HepG2 (cell line): Measurements from ENCODE around the gene RABGAP1. TPM values are rescaled to one million over a fixed set of nuclear protein-coding genes. Genes with fewer than 3 reads are reported as not detected.

Experiments used
- LBX2 ChIP-seq: sonication (generic); formaldehyde crosslinking; IDR thresholded peaks from 2 replicates; pipeline ENCODE4 v1.5.0; 2020; ENCODE audit warnings: missing genetic modification reagents, mild to moderate bottlenecking, borderline replicate concordance
- RARG ChIP-seq: sonication (generic); formaldehyde crosslinking; IDR thresholded peaks from 2 replicates; pipeline ENCODE4 v1.4.0; 2020; ENCODE audit warnings: low read depth, mild to moderate bottlenecking, missing genetic modification reagents
- SATB2 ChIP-seq: sonication (generic); formaldehyde crosslinking; IDR thresholded peaks from 2 replicates; pipeline ENCODE4 v1.5.0; 2020; ENCODE audit warnings: missing genetic modification reagents
- SOX13 ChIP-seq, 3 experiments: fragments of 450-650 bp in 1 of 3; sonication (generic) in 1 of 3; formaldehyde crosslinking in 1 of 3; IDR thresholded peaks in 2 of 3; conservative IDR thresholded peaks in 1 of 3; 2 replicates each; pipeline versions ENCODE4 v1.5.0 to v1.6.1; 2016 to 2020; ENCODE audit warnings: antibody characterized with exemption in 1 of 3, mild to moderate bottlenecking in 1 of 3, missing compliant biosample characterization in 1 of 3, missing genetic modification reagents in 1 of 3, moderate library complexity in 1 of 3
- SRSF1 ChIP-seq: fragments of 200-400 bp; formaldehyde crosslinking; optimal IDR thresholded peaks from 2 replicates; pipeline ENCODE3; 2017; ENCODE audit warnings: mild to moderate bottlenecking, low read depth, low read length, moderate library complexity
- STAT5B ChIP-seq: sonication (generic); formaldehyde crosslinking; IDR thresholded peaks from 2 replicates; pipeline ENCODE4 v1.4.0; 2020; ENCODE audit warnings: missing genetic modification reagents
- TGIF2 ChIP-seq: IDR thresholded peaks from 2 replicates; pipeline ENCODE4 v1.6.1; 2016; ENCODE audit warnings: control low read depth, missing compliant biosample characterization
- ZNF552 ChIP-seq: sonication (generic); formaldehyde crosslinking; IDR thresholded peaks from 2 replicates; pipeline ENCODE4 v1.9.0; 2022; ENCODE audit warnings: missing genetic modification reagents, mild to moderate bottlenecking, borderline replicate concordance
- ZNF589 ChIP-seq: sonication (generic); formaldehyde crosslinking; conservative IDR thresholded peaks from 2 replicates; pipeline ENCODE4 v1.8.0; 2022; ENCODE audit warnings: mild to moderate bottlenecking, moderate library complexity, missing genetic modification reagents
- ZNF761 ChIP-seq: sonication (generic); formaldehyde crosslinking; conservative IDR thresholded peaks from 2 replicates; pipeline ENCODE4 v1.4.0; 2020; ENCODE audit warnings: mild to moderate bottlenecking, missing genetic modification reagents
- ZNF781 ChIP-seq: sonication (generic); formaldehyde crosslinking; IDR thresholded peaks from 2 replicates; pipeline ENCODE4 v1.5.1; 2020; ENCODE audit warnings: borderline replicate concordance, mild to moderate bottlenecking, missing genetic modification reagents; ENCODE audit errors: not compliant biosample characterization
- polyA plus RNA-seq, 8 experiments: library from polyadenylated mRNA; depleted of rRNA in 3 of 8; stranded (reverse) in 7 of 8; unstranded in 1 of 8; fragments of >200 nt; fragmentation: Illumina TruSeq in 4 of 8; extraction: Trizol in 4 of 8; gene quantifications; 2 replicates each; pipeline versions ENCODE4 v1.2.1 to v1.2.3, GENCODE V29; 2011 to 2016; ENCODE audit warnings: low read depth in 4 of 8, missing spikeins in 1 of 8, mixed read lengths in 1 of 8; ENCODE audit not compliant: insufficient read depth in 1 of 8
- total RNA-seq, 5 experiments: library from RNA; depleted of rRNA; stranded (reverse); fragments of >200 nt; fragmentation: Illumina TruSeq; extraction: Trizol; gene quantifications; 2 replicates each; pipeline ENCODE4 v1.2.3, GENCODE V29; 2016; ENCODE audit warnings: low read depth in 1 of 5
- TF ChIP-seq, protein P1 (sequence below): sonication (generic); formaldehyde crosslinking; IDR thresholded peaks from 2 replicates; pipeline ENCODE4 v1.5.0; 2020; ENCODE audit warnings: mild to moderate bottlenecking, missing genetic modification reagents, borderline replicate concordance
- TF ChIP-seq, protein P2 (sequence below): sonication (generic); formaldehyde crosslinking; IDR thresholded peaks from 2 replicates; pipeline ENCODE4 v1.4.0; 2020; ENCODE audit warnings: low read depth, missing genetic modification reagents
- TF ChIP-seq, protein P3 (sequence below): sonication (generic); formaldehyde crosslinking; IDR thresholded peaks from 2 replicates; pipeline ENCODE4 v1.4.0; 2020; ENCODE audit warnings: missing genetic modification reagents

The RABGAP1 gene
- total and polyA plus RNA-seq, 2 of the 13 experiments (the other 11 are each of a cell fraction or from before 2014, with no cell fraction given) = 19.1 to 19.3 TPM

- TF ChIP-seq, protein P1, sequence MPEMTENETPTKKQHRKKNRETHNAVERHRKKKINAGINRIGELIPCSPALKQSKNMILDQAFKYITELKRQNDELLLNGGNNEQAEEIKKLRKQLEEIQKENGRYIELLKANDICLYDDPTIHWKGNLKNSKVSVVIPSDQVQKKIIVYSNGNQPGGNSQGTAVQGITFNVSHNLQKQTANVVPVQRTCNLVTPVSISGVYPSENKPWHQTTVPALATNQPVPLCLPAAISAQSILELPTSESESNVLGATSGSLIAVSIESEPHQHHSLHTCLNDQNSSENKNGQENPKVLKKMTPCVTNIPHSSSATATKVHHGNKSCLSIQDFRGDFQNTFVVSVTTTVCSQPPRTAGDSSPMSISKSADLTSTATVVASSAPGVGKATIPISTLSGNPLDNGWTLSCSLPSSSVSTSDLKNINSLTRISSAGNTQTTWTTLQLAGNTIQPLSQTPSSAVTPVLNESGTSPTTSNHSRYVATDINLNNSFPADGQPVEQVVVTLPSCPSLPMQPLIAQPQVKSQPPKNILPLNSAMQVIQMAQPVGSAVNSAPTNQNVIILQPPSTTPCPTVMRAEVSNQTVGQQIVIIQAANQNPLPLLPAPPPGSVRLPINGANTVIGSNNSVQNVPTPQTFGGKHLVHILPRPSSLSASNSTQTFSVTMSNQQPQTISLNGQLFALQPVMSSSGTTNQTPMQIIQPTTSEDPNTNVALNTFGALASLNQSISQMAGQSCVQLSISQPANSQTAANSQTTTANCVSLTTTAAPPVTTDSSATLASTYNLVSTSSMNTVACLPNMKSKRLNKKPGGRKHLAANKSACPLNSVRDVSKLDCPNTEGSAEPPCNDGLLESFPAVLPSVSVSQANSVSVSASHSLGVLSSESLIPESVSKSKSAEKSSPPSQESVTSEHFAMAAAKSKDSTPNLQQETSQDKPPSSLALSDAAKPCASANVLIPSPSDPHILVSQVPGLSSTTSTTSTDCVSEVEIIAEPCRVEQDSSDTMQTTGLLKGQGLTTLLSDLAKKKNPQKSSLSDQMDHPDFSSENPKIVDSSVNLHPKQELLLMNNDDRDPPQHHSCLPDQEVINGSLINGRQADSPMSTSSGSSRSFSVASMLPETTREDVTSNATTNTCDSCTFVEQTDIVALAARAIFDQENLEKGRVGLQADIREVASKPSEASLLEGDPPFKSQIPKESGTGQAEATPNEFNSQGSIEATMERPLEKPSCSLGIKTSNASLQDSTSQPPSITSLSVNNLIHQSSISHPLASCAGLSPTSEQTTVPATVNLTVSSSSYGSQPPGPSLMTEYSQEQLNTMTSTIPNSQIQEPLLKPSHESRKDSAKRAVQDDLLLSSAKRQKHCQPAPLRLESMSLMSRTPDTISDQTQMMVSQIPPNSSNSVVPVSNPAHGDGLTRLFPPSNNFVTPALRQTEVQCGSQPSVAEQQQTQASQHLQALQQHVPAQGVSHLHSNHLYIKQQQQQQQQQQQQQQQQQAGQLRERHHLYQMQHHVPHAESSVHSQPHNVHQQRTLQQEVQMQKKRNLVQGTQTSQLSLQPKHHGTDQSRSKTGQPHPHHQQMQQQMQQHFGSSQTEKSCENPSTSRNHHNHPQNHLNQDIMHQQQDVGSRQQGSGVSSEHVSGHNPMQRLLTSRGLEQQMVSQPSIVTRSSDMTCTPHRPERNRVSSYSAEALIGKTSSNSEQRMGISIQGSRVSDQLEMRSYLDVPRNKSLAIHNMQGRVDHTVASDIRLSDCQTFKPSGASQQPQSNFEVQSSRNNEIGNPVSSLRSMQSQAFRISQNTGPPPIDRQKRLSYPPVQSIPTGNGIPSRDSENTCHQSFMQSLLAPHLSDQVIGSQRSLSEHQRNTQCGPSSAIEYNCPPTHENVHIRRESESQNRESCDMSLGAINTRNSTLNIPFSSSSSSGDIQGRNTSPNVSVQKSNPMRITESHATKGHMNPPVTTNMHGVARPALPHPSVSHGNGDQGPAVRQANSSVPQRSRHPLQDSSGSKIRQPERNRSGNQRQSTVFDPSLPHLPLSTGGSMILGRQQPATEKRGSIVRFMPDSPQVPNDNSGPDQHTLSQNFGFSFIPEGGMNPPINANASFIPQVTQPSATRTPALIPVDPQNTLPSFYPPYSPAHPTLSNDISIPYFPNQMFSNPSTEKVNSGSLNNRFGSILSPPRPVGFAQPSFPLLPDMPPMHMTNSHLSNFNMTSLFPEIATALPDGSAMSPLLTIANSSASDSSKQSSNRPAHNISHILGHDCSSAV (CRISPR knock-in tag) = no peak
- no peak for TF ChIP-seq TGIF2
- no peak for TF ChIP-seq ZNF761 (CRISPR knock-in tag)
- TF ChIP-seq RARG (CRISPR knock-in tag) = no peak
- no peak for TF ChIP-seq ZNF781 (CRISPR knock-in tag)
- TF ChIP-seq, protein P2, sequence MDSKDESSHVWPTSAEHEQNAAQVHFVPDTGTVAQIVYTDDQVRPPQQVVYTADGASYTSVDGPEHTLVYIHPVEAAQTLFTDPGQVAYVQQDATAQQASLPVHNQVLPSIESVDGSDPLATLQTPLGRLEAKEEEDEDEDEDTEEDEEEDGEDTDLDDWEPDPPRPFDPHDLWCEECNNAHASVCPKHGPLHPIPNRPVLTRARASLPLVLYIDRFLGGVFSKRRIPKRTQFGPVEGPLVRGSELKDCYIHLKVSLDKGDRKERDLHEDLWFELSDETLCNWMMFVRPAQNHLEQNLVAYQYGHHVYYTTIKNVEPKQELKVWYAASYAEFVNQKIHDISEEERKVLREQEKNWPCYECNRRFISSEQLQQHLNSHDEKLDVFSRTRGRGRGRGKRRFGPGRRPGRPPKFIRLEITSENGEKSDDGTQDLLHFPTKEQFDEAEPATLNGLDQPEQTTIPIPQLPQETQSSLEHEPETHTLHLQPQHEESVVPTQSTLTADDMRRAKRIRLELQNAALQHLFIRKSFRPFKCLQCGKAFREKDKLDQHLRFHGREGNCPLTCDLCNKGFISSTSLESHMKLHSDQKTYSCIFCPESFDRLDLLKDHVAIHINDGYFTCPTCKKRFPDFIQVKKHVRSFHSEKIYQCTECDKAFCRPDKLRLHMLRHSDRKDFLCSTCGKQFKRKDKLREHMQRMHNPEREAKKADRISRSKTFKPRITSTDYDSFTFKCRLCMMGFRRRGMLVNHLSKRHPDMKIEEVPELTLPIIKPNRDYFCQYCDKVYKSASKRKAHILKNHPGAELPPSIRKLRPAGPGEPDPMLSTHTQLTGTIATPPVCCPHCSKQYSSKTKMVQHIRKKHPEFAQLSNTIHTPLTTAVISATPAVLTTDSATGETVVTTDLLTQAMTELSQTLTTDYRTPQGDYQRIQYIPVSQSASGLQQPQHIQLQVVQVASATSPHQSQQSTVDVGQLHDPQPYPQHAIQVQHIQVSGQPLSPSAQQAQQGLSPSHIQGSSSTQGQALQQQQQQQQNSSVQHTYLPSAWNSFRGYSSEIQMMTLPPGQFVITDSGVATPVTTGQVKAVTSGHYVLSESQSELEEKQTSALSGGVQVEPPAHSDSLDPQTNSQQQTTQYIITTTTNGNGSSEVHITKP (CRISPR knock-in tag) = 0 out of 2 replicates have a peak, but pooled peaks have one; percentile 34
- no peak for TF ChIP-seq SOX13 (IDR thresholded peaks at IDR 0.05)
- peak in 1 of 2 experiments; percentile 86; a peak in 2 of 4 replicates for TF ChIP-seq SOX13 (CRISPR knock-in tag; conservative IDR thresholded peaks at IDR 0.05 in 1 of 2, IDR thresholded peaks at IDR 0.05 in 1 of 2)
- TF ChIP-seq STAT5B (CRISPR knock-in tag) = no peak
- TF ChIP-seq LBX2 (CRISPR knock-in tag) = no peak
- TF ChIP-seq SRSF1 = no peak
- TF ChIP-seq ZNF589 (CRISPR knock-in tag) = no peak
- no peak for TF ChIP-seq ZNF552 (CRISPR knock-in tag)
- TF ChIP-seq, protein P3, sequence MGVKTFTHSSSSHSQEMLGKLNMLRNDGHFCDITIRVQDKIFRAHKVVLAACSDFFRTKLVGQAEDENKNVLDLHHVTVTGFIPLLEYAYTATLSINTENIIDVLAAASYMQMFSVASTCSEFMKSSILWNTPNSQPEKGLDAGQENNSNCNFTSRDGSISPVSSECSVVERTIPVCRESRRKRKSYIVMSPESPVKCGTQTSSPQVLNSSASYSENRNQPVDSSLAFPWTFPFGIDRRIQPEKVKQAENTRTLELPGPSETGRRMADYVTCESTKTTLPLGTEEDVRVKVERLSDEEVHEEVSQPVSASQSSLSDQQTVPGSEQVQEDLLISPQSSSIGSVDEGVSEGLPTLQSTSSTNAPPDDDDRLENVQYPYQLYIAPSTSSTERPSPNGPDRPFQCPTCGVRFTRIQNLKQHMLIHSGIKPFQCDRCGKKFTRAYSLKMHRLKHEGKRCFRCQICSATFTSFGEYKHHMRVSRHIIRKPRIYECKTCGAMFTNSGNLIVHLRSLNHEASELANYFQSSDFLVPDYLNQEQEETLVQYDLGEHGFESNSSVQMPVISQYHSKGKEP (CRISPR knock-in tag) = no peak
- no peak for TF ChIP-seq SATB2
Observed at GRCh38 chr9:123087359-123087888, 146.6 kb downstream of the RABGAP1 start (continued).
